Neural cell (in vitro differentiated cells): ENCODE results near the gene MAT1A. TPM values are rescaled to one million over a fixed set of nuclear protein-coding genes. Genes with fewer than 3 reads are reported as not detected.

Source experiments
- H2AFZ ChIP-seq: fragments of 200-600, 300-800 bp; sonication (generic), shearing (Covaris generic); 2 replicates; pipeline ENCODE4 v1.6.0; 2014; ENCODE audit warnings: low read depth, mild to moderate bottlenecking, antibody characterized with exemption, low read length, moderate library complexity
- H3F3A ChIP-seq: fragments of 200-600 bp; shearing (Covaris generic); 2 replicates; pipeline ENCODE4 v1.6.1; 2016; ENCODE audit warnings: mild to moderate bottlenecking, moderate library complexity, mixed read lengths, antibody characterized with exemption, low read length; ENCODE audit not compliant: insufficient read depth, poor library complexity, severe bottlenecking
- H3K27ac ChIP-seq: fragments of 200-600, 300-800 bp; sonication (generic), shearing (Covaris generic); 2 replicates; pipeline ENCODE4 v1.5.1; 2014; ENCODE audit warnings: mild to moderate bottlenecking, low read length, moderate library complexity
- H3K27me3 ChIP-seq: fragments of 300-800, 200-600 bp; sonication (generic), shearing (Covaris generic); 2 replicates; pipeline ENCODE4 v1.6.0; 2014; ENCODE audit warnings: mild to moderate bottlenecking, low read depth, low read length, moderate library complexity; ENCODE audit not compliant: insufficient read depth
- H3K36me3 ChIP-seq: fragments of 300-800, 200-600 bp; sonication (generic), shearing (Covaris generic); 2 replicates; pipeline ENCODE4 v1.5.1; 2014; ENCODE audit warnings: mild to moderate bottlenecking, antibody characterized with exemption, low read length, moderate library complexity; ENCODE audit not compliant: insufficient read depth
- H3K4me2 ChIP-seq: fragments of 300-800, 200-600 bp; sonication (generic), shearing (Covaris generic); 2 replicates; pipeline ENCODE4 v1.6.0; 2014; ENCODE audit warnings: mild to moderate bottlenecking, low read length
- H3K4me3 ChIP-seq: fragments of 300-800, 200-600 bp; sonication (generic), shearing (Covaris generic); 2 replicates; pipeline ENCODE4 v1.5.1; 2014; ENCODE audit warnings: mild to moderate bottlenecking, low read length, moderate library complexity
- H3K79me2 ChIP-seq: fragments of 200-600 bp; shearing (Covaris generic); replicated peaks from 2 replicates; pipeline ENCODE4 v1.6.0; 2014; ENCODE audit warnings: mild to moderate bottlenecking, low read length, moderate library complexity; ENCODE audit not compliant: insufficient read depth
- H3K9ac ChIP-seq: fragments of 300-800, 200-600 bp; sonication (generic), shearing (Covaris generic); 2 replicates; pipeline ENCODE4 v1.6.1; 2016; ENCODE audit warnings: mild to moderate bottlenecking, low read length, mixed read lengths
- H3K9me2 ChIP-seq: fragments of 200-600 bp; shearing (Covaris generic); 2 replicates; pipeline ENCODE4 v1.6.1; 2016; ENCODE audit warnings: mild to moderate bottlenecking, low read length, mixed read lengths; ENCODE audit not compliant: insufficient read depth
- H3K9me3 ChIP-seq: fragments of 200-600, 300-800 bp; sonication (generic), shearing (Covaris generic); 2 replicates; pipeline ENCODE4 v1.6.1; 2016; ENCODE audit warnings: mild to moderate bottlenecking, mixed run types, low read length, moderate library complexity, mixed read lengths
- H4K20me1 ChIP-seq: fragments of 200-600 bp; shearing (Covaris generic); 2 replicates; pipeline ENCODE4 v1.6.1; 2016; ENCODE audit warnings: mild to moderate bottlenecking, mixed run types; ENCODE audit not compliant: insufficient read depth
- EP300 ChIP-seq: fragments of 450-650 bp; conservative IDR thresholded peaks from 2 replicates; pipeline ENCODE4 v1.6.1; 2014; ENCODE audit warnings: antibody characterized with exemption, mild to moderate bottlenecking, moderate library complexity; ENCODE audit not compliant: poor library complexity, severe bottlenecking
- EZH2 ChIP-seq: fragments of 200-600, 300-800 bp; shearing (Covaris generic), sonication (generic); IDR thresholded peaks from 2 replicates; pipeline ENCODE4 v1.6.1; 2014; ENCODE audit warnings: antibody characterized with exemption, low read length, borderline replicate concordance, mild to moderate bottlenecking; ENCODE audit not compliant: insufficient read depth, poor library complexity, severe bottlenecking
- MXI1 ChIP-seq: fragments of 450-650 bp; conservative IDR thresholded peaks from 2 replicates; pipeline ENCODE4 v1.6.1; 2014; ENCODE audit warnings: antibody characterized with exemption, mild to moderate bottlenecking; ENCODE audit not compliant: poor library complexity, severe bottlenecking
- POLR2AphosphoS5 ChIP-seq: IDR thresholded peaks from 2 replicates; pipeline ENCODE4 v1.6.1; 2012
- RAD21 ChIP-seq: fragments of 450-650 bp; conservative IDR thresholded peaks from 2 replicates; pipeline ENCODE4 v1.6.1; 2014; ENCODE audit warnings: antibody characterized with exemption, mild to moderate bottlenecking, moderate library complexity
- REST ChIP-seq: IDR thresholded peaks from 2 replicates; pipeline ENCODE4 v1.6.1; 2012; ENCODE audit warnings: borderline replicate concordance
- SMC3 ChIP-seq: fragments of 450-650 bp; conservative IDR thresholded peaks from 2 replicates; pipeline ENCODE4 v1.6.1; 2014; ENCODE audit warnings: antibody characterized with exemption, mild to moderate bottlenecking, moderate library complexity; ENCODE audit not compliant: poor library complexity
- TAF1 ChIP-seq: IDR thresholded peaks from 2 replicates; pipeline ENCODE4 v1.6.1; 2012; ENCODE audit warnings: low read depth
- polyA plus RNA-seq: library from polyadenylated mRNA; depleted of rRNA; stranded (reverse); fragments of >200 nt; gene quantifications from 2 replicates; pipeline ENCODE4 v1.2.3, GENCODE V29; 2014
- TF ChIP-seq, protein P1 (sequence below): fragments of 450-650 bp; IDR thresholded peaks from 2 replicates; pipeline ENCODE4 v1.5.1; 2014; ENCODE audit warnings: antibody characterized with exemption, mild to moderate bottlenecking, moderate library complexity; ENCODE audit not compliant: poor library complexity, severe bottlenecking

MAT1A gene
- polyA plus RNA-seq, 1 donor from 2014 or later: not detected

GRCh38 chr10:80271416-80271815 is 18.0 kb downstream of the MAT1A start:
- no peaks in the 10 kb centered on the region for H3K9me3 ChIP-seq
- no peak overlapping the region for H3K27ac ChIP-seq
- H3F3A ChIP-seq: no peaks in the 10 kb centered on the region
- no peaks in the 10 kb centered on the region for H3K27me3 ChIP-seq
- no peaks in the 10 kb centered on the region for H4K20me1 ChIP-seq
- H3K9me2 ChIP-seq: no peaks in the 10 kb centered on the region
- no peak for TF ChIP-seq REST
- no peak for TF ChIP-seq EP300
- no peak for TF ChIP-seq TAF1
- TF ChIP-seq RAD21: no peak
- TF ChIP-seq EZH2: no peak
- TF ChIP-seq, protein P1, sequence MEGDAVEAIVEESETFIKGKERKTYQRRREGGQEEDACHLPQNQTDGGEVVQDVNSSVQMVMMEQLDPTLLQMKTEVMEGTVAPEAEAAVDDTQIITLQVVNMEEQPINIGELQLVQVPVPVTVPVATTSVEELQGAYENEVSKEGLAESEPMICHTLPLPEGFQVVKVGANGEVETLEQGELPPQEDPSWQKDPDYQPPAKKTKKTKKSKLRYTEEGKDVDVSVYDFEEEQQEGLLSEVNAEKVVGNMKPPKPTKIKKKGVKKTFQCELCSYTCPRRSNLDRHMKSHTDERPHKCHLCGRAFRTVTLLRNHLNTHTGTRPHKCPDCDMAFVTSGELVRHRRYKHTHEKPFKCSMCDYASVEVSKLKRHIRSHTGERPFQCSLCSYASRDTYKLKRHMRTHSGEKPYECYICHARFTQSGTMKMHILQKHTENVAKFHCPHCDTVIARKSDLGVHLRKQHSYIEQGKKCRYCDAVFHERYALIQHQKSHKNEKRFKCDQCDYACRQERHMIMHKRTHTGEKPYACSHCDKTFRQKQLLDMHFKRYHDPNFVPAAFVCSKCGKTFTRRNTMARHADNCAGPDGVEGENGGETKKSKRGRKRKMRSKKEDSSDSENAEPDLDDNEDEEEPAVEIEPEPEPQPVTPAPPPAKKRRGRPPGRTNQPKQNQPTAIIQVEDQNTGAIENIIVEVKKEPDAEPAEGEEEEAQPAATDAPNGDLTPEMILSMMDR: no peak
- no peak for TF ChIP-seq MXI1
- no peak for TF ChIP-seq SMC3
- TF ChIP-seq POLR2AphosphoS5: no peak
- no peak overlapping the region for H3K4me3 ChIP-seq
- no peak overlapping the region for H3K9ac ChIP-seq
- H2AFZ ChIP-seq: no peak overlapping the region
- H3K36me3 ChIP-seq: no peaks in the 10 kb centered on the region
- no peak overlapping the region for H3K4me2 ChIP-seq
- no peaks in the 10 kb centered on the region for H3K79me2 ChIP-seq

DNA sequence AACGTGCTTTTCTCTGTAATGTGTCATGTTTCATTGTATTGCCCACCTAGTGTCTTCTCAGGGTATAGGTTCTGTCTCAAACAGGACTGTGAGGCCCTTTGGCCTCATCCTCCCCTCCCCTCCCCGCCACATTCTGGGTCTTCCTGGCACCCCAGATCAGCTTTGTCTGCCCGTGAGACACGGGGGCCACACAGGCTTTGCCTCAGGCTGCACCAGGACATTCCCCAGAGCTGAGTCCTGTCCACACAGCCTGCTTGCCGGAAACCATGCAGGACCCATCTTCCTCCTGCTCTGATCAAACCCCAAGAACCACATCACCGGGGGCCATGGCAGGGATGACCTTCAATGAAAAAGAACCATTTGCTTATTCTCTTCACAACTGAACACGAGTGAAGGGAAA is 18.6 kb downstream of the MAT1A start:
- H2AFZ ChIP-seq: no peak overlapping the region
- H3K9me3 ChIP-seq: no peaks in the 10 kb centered on the region
- H3K4me3 ChIP-seq: no peak overlapping the region
- no peaks in the 10 kb centered on the region for H3K36me3 ChIP-seq
- no peak overlapping the region for H3K9ac ChIP-seq
- no peaks in the 10 kb centered on the region for H3K27me3 ChIP-seq
- no peak overlapping the region for H3K27ac ChIP-seq
- H4K20me1 ChIP-seq: no peaks in the 10 kb centered on the region
- H3K79me2 ChIP-seq: no peaks in the 10 kb centered on the region
- TF ChIP-seq MXI1: no peak
- TF ChIP-seq POLR2AphosphoS5: no peak
- no peak for TF ChIP-seq SMC3
- no peak for TF ChIP-seq EP300
- TF ChIP-seq EZH2: no peak
- TF ChIP-seq RAD21: no peak
- no peak for TF ChIP-seq REST
- TF ChIP-seq TAF1: no peak
- TF ChIP-seq, protein P1: no peak
- H3K4me2 ChIP-seq: no peak overlapping the region
- H3K9me2 ChIP-seq: no peaks in the 10 kb centered on the region
- no peaks in the 10 kb centered on the region for H3F3A ChIP-seq
